Kidney tubule cell (primary cell): ENCODE measurements around the gene BAHD1.

Experiments used
- DNase-seq: peaks from one replicate; pipeline ENCODE4 v3.0.0-alpha.2; 2018; ENCODE audit warnings: low spot score

Gene BAHD1

DNA sequence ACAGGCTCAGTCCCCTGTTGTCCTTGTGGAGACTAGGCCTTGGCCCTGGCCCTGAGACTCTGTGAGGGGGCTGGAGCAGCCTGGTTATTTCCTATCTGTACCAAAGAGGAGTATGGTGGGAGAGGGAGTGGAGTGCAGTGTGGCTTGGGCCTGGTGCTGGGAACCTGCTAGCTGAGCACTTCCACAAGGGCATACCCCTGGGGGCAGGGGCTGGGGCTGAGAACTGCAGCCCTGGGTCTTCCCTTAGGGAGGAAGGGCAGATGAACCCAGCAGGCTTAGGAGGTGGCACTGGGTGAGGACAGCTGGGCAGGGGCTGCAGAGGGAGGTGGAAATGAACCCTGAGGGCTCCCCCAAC lies 26.5 kb downstream of the BAHD1 start:
- no peak for DNase-seq

DNA sequence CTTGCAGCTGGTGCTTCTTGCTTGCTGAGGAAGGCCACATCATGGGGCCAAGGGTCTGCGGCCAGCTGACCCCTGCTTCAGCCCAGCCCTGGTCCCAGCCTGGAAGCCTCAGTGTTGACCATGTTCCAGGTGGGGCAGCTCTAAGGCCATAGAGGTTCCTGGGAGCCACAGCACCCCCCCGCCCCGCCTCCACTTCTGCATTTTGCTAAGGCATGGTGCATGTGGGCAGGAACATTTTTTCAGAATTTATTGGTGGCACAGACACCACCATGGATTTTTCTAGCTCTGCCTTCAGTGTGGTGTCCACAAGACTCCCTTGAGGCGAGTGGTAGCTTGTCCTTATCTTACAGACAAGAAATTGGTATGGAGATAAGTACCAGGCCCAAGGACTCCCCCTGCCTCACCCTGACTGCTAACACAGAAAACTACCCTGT lies 28.2 kb downstream of the BAHD1 start:
- DNase-seq: no peak

DNA sequence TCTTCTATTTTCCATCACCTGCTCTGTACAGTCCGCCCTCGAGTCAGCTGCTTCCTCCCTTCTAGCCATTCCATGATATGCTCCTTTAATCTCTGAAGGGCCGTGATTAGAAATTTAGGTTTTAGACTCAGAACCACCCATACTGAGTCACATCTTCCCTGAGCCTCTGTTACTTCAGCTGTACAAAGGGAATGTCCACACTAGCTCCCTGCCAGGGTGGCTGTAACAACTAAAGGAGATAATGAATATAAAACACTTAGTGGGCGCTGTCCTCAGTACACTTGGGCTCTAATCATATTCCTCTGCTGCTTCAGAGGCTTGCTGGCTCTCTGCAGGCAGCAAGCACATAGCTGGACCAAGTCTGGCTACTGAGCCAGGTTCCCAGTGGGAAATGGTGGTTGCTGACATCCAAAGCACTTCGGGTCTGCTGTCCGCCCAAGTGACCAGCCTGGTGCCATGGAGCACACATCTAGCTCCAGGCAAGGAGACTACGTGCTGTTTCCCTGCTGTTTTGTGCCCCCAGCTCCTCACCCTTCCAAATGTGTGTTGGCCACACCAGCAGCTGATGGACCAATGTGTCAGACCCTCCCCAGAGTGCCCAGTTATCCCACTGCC lies 29.1 kb downstream of the BAHD1 start:
- no peak for DNase-seq

DNA sequence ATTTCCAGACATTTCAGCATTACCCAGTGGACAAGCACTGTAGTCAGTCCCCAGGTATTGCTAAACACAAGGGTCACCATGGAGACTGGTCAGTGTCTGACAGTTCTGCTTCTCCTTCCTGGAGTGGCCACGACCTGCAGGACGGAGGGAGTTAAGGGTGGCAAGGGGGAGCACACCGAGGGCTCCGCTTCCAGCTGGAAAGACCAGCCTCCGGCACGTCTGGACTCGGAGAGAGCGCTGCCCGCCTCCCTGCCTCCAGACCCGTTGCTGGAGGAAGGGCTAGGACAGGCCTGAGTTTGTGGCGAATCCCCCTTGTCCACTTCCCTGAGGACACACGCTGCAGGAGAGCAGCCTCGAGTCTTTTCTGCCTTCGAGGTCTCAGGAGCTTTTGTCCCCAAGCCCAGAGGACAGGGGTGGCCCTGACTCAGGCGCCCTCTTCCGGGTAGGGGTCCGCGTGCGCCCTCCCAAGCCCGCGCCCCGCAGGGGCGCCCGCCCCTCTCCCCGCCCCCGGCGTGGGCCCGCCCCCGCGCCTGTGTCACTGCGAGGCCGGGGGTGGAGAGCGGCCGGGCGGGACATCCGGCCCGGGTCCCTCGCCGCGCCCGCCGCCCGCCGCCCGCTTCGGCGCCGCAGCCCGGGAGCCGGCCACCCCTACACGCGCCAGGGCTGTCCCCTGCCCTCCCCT lies 29.8 kb downstream of the BAHD1 start, which contains the start of gene CHST14:
Gene CHST14, plus strand, starts transcription at position 562 of the 682 bp plus-strand sequence. CDS start 230 bp downstream, outside the sequence.
- peak; percentile 73 for DNase-seq

DNA sequence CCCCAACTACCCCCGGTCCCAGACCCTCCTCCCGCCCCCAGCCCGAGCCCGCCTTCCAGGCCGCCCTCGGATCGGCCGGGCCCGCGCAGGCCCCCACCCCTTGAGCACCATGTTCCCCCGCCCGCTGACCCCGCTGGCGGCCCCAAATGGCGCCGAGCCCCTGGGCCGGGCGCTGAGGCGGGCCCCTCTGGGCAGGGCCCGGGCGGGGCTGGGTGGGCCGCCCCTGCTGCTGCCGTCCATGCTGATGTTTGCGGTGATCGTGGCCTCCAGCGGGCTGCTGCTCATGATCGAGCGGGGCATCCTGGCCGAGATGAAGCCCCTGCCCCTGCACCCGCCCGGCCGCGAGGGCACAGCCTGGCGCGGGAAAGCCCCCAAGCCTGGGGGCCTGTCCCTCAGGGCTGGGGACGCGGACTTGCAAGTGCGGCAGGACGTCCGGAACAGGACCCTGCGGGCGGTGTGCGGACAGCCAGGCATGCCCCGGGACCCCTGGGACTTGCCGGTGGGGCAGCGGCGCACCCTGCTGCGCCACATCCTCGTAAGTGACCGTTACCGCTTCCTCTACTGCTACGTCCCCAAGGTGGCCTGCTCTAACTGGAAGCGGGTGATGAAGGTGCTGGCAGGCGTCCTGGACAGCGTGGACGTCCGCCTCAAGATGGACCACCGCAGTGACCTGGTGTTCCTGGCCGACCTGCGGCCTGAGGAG lies 30.5 kb downstream of the BAHD1 start:
- DNase-seq: no peak

DNA sequence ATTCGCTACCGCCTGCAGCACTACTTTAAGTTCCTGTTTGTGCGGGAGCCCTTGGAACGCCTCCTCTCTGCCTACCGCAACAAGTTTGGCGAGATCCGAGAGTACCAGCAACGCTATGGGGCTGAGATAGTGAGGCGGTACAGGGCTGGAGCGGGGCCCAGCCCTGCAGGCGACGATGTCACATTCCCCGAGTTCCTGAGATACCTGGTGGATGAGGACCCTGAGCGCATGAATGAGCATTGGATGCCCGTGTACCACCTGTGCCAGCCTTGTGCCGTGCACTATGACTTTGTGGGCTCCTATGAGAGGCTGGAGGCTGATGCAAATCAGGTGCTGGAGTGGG lies 31.0 kb downstream of the BAHD1 start:
- peak; percentile 91 for DNase-seq

DNA sequence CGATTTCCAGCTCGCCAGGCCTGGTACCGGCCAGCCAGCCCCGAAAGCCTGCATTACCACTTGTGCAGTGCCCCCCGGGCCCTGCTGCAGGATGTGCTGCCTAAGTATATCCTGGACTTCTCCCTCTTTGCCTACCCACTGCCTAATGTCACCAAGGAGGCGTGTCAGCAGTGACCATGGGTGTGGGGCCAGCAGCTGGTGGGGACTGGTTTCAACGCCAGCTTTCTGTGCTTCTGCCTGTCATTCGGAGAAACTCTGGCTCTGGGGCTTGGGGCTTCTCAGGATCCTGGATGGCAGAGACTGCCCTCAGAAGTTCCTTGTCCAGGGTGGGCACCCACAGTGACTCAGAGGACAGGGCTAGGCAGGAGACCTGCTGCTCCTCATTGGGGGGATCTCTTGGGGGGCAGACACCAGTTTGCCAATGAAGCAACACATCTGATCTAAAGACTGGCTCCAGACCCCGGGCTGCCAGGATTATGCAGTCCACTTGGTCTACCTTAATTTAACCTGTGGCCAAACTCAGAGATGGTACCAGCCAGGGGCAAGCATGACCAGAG lies 31.5 kb downstream of the BAHD1 start:
- DNase-seq: no peak

DNA sequence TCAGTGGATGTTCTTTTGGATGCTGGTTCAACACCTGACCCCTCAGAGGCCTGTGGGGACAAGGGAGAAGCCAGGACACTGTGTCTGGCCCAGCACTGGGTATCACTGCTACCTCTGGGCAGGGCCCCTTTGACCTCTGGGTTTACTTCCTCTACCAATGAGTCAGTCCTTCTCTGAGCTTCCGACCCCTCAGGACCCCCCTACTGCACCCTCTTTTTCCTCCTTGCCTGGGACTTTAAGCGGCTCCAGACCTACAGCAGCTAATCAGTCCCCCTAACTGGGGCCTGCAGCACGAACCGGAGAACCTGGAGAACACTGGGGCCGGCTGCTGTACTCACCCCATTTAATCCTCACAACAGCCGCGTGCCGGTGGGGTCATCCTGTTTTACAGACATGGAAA lies 33.8 kb downstream of the BAHD1 start:
- no peak for DNase-seq

DNA sequence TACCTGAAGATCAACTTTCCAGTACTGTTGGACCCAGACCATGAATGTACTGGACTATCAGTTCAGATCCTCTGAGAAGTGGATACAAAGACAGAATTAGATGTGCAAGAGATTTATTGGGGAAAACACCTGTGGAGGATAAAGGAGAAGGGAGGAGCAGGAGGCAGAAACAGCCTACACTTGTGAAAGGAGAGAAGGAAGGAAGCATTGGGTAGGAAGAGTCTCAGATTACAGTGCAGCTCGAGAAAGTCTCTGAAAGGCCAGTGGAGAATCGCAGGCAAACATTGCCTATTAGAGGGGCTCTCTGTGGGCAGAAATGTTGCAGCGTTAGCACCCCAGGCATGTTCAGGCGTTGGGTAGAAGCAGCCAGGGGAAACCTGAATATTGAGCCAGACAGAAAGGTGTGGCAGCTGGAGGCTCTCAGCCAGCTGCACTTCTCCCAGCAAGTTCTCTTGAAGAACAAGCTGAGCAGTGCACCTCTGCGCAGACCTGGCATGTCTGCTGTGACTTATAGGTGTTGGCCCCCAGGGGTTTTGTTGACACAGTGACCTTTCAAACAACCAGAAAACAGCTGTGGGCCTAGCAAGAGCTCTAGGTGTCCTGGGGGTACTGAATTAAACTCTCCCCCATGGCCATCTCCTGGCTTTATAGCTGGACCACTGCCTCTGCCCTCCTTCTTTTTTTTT lies 37.0 kb downstream of the BAHD1 start:
- DNase-seq: no peak

DNA sequence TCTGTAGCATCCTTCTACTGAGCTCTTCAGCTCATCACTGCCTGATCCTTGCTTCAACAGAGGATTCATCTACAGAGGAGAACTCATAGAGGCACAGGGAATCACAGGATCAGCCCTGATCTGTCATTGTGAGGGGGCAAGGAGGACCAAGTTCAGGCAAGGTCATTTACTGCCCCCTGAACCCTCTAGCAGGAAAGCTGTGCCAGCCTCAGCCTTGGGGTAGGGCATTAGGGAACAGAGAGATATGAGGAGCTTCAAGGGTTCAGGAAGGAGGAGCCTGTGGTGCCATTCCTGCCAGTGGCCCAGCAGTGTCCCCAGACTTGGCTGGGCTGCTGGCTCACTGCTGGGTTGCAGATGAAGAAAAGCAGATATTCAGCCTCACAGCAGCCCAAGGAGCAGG lies 38.3 kb downstream of the BAHD1 start:
- DNase-seq: no peak

DNA sequence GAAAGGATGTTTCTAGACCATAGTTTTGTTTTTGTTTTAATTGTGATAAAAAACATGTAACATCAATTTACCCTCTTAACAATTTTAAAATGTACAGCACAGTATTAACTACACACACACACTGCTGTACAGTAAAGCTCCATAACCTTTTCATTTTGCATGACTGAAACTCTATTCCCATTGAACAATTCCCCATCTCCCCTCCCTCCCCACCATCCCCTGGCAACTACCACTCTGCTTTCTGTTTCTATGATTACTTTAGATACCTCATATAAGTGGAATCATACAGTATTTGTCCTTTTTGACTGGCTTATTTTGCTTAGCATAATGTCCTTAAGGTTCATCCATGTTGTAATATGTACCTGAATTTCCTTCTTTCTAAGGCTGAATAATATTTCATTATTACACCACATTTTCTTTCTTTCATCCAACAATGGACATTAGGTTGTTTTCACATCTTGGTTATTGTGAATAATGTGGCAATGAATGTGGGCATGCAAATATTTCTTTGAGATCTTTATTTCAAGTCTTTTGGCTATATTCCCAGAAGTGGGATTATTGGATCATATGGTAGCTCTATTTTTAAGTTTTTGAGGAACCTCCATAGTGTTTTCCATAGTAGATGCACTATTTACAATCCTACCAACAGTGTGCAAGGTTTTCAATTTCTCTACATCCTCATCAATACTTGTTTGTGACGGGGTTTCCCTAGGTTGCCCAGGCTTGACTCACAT lies 40.8 kb downstream of the BAHD1 start:
- DNase-seq: no peak

DNA sequence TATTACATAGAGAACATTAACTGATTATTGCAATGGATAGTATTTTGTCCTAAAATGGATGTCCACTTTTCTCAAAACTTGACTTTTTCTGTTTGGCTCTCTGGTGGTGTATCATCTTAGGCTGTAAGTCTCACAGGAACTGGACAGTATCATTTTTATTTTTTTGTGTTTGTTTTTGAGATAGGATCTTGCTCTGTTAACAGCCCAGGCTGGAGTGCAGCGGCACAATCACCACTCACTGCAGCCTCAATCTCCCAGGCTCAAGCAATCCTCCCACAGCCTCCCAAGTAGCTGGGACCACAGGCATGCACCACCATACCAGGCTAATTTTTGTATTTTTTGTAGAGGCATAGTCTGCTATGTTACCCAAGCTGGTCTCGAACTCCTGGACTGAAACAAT lies 43.2 kb downstream of the BAHD1 start:
- no peak for DNase-seq

DNA sequence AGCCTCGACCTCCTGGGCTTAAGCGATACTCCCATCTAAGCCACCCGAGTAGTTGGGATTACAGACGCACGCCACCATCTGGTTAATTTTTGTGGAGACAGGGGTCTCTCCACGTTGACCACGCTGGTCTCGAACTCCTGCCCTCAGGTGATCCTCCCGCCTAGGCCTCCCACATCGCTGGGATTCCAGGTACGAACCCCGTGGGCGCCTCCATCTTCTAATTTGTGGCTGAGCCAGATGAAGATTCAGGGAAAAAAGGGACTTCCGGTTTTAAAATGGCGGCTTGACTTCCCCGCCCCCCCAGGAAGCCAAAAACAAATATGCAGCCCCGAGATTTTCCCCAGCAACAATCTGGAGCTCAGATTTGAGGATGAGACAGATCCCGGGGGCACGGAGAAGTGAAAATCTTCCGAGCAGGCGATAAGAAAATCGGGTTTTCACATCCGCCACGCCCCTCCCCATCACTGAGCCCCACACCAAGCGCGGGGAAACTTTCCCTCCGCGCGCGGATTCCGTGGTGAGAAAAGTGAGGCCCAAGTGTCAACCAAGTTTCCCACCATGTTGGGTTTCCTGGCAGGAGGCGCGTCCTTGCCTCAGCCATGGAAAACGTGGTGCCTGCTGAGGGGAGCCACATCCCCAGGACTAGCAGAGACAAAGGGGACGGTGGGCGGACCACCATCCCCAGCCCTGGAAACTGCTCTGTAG lies 45.5 kb downstream of the BAHD1 start:
- DNase-seq: no peak

DNA sequence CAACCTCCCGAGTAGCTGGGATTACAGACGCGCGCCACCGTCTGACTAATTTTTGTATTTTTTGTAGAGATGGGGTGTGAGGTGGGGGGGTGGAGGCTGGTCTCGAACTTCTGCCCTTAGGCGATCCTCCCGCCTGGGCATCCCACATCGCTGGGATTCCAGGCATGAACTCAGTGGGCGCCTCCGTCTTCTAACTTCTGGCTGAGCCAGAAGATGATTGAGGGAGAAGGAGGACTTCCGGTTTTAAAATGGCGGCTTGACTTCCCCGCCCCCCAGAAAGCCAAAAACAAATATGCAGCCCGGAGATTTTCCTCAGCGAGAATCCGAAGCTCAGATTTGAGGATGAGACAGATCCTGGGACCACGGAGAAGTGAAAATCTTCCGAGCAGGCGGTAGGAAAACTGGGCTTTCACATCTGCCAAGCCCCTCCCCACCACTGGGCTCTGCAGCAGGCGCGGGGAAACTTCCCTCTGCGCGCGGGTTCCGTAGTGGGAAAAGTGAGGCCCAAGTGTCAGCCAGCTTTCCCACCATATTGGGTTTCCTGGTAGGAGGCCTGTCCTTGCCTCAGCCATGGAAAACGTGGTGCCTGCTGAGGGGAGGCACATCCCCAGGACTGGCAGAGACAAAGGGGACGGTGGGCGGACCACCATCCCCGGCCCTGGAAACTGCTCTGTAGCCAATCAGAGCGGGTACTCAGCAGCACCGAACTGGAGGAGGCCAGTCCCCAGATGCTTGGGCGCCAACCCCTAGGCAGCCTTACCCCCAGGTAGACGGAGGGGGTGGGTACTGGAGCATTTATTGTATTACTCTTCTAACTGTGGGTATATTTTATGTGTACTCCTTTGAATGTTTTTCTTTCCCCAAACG lies 47.3 kb downstream of the BAHD1 start:
- no peak for DNase-seq

DNA sequence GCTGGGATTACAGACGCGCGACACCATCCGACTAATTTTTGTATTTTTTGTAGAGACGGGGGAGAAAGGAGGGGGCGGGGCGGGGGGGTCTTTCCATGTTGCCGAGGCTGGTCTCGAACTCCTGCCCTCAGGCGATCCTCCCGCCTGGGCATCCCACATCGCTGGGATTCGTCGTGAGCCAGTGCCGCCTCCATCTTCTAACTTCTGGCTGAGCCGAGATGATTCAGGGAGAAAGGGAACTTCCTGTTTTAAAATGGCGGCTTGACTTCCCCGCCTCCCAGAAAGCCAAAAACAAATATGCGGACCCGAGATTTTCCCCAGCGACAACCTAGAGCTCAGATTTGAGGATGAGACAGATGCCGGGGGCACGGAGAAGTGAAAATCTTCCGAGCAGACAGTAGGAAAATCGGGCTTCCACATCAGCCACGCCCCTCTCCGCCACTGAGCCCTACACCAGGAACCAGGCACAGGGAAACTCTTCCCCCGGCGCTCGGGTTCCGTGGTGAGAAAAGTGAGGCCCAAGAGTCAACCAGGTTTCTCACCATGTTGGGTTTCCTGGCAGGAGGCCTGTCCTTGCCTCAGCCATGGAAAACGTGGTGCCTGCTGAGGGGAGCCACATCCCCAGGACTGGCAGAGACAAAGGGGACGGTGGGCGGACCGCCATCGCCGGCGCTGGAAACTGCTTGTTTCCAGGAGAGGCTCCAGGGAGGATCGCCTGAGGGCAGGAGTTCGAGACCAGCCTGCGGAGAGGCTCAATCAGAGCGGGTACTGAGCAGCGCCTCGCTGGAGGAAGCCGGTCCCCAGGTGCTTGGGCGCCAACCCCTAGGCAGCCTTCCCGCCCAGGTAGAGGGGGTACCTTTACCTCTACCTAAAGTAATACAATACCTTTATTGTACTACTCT lies 48.8 kb downstream of the BAHD1 start:
- no peak for DNase-seq

DNA sequence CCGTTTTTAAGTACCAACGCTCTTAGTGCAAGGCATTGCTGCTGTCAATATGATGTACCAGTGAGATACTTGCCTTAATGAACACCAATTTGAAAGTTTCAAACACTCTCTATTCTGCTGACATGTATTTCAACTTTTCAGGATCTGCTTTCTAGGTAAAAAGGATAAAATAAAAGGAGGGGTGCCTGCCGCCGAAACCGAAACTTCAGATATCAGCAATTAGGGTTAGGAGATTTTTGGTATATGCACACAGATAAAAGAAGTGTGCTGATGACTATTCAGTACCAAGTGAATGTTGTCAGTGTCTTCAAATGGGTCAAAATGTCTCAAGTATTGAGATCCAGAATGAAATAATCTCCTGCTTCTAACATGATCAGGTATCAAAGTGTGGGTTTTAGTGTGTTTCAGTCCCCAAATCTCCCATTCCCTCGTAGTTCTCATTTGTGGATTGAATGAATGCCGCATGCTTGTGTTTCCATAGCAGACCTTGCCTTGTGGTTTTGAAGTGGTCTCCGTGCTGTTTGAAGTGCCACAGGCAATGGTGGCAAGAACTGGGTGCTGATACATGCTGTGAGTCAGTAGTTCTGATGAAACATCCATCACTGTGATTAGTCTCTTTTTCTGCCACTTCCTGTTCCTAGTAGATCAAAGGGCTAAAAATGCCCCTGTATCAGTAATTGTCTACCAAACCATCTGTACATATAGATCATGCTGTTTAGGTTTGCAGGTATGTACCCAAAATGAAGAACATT lies 52.5 kb downstream of the BAHD1 start:
- DNase-seq: peak; percentile 54

DNA sequence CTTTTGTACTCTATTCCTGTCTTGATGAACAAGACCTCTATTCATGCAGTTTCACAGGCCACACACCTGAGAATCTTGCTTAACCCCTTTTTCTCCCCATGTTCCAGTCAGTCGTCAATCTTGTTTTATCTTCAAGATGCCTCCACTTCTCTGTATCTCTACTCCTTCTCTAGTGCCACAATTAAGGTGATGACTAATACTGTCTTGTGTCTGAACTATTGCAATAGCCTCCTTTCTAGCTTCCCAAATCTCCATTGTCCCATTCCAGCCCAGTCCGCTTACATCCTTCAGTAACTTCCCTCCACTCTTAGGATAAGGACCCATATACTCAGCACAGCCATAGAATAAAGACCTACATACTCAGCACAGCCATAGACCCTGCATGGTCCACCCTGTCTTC lies 54.8 kb downstream of the BAHD1 start:
- no peak for DNase-seq

DNA sequence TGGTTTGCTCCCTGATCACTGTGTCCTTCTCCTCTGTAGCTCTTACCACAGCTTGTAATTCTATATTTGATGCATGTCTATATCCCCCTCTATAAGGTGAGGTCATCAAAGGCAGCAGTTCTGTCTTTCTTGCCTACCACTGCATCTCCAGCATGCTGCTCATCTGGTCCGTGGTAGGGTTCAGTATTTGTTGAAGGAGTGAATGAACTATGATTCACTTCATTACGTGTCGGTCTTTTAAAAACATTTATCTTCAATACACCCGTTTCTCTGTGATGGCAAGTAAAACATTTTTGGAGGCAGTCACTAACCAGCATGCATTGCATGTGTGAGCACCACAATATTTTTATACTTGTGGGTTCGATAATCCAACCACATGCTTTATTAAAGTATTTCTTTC lies 57.7 kb downstream of the BAHD1 start:
- no peak for DNase-seq

DNA sequence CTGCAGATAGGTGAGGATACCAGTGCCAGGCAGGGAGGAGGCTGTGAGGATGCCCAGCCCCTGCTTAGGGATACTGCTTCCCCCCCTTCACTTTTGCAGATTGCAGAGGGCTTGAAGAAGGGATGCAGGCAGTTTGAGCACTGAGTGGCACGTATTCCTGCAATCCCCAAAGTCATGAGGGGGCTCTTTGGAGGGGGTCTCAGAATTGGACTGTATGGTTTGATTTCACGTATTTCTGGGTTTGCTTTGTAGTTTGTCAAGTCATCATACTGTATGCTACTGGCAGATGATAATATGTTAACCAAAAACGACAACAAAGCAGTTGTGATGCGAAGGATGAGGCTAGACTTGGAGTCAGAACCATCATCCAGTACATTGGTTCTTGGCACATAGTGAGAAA lies 58.1 kb downstream of the BAHD1 start:
- no peak for DNase-seq
